Fibroblast of skin of right biceps (primary cell): Measurements from ENCODE around the gene RASGRP3.
A peak's percentile ranks its signal among the peaks of the same experiment; 100 is the strongest.

Source experiments
- DNase-seq: peaks from one replicate; pipeline ENCODE4 v3.0.0-alpha.2; 2013

RASGRP3 gene

DNA sequence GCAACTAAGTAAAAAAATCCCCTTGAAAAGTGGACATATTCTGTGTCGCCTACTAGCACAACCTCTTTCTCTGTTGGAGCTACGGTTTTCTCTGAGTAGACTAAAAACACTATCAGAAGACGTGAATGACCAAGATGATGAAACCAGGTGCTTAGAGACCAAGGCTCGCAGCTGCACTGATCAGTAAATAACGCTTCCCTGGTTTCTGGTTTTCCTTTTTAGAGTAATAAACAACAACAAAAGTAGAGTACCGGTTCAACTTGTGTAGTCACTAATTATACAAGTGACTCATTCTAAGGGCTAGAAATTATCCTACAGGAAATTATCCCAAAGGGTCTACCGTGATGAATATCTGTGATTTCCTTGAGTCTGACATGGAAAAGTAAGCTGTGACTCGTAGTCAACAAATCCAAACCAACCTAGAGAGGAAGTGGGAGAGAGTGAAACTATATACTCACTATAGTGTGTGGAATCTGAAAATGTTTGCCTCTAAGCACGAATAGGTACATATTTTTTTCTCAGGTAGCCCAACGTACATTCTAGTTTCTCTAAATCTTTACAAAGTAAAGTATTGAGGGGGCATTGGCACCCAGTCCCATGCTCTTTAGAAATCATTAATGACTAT, 17.8 kb downstream of the RASGRP3 start:
- DNase-seq, result peak; percentile 76

GRCh38 chr2:33494877-33495641, 18.6 kb downstream of the RASGRP3 start:
- DNase-seq, result no peak

DNA sequence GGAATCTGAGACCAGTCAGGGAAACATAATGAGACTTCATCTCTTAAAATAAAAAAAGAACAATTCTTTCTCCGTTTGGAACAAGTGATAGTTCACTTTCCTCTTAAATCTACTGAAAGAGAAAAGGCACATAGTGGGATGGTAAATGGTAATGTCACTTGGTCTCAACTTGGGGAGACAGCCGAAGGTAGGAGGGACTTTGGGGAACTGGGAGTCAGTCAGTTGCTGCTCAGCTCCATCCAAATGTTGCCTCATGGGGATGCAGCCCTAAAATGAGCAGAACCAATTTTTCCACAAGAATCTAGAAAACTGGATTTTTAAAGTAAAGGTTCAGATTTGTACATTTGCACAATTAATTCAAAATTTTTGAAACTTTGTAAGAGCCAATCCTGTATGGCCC, 19.2 kb downstream of the RASGRP3 start:
- DNase-seq, result no peak

GRCh38 chr2:33496150-33496549, 19.7 kb downstream of the RASGRP3 start:
- peak; percentile 92 for DNase-seq

GRCh38 chr2:33496726-33497125, 20.3 kb downstream of the RASGRP3 start:
- DNase-seq, result no peak

DNA sequence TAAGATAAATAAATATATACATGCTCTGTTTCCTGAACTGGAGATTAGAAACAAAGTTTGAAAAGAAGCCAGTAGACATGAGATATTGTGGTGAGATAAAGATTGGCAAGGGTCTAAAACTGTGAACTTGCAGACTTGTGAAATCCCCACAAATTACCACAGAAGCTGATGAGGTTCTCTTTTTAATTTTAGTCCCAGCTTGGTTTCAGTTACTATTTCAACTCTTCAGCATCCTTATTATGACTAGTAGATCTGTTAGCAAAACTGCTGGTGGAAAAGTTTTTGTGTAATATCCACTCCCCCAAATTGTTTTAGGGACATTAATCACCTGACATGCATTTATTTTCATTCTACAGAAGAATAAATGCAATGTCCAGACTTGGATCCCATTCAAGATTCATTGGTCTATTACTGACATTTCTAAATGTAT, 20.8 kb downstream of the RASGRP3 start:
- DNase-seq, result peak; percentile 71

GRCh38 chr2:33498291-33498956, 22.0 kb downstream of the RASGRP3 start:
- no peak for DNase-seq

DNA sequence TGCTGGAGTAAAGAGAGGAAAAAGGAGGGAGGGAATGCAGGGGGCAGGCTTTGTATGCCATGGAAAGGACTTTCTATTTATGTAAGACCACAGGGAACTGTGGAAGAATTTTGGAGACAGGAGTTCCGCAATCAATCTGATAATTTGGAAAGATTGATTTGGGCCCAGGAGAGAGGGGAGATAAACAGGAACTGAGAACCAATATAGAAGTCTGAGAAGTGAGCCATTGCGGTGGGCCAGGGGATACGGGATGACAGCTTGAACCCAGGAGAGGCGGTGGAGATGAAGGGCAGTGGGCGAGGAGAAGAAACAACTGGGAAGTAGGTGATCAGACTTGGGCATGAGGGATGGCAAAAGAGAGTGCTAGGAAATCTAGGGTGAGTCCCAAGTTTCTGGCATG, 23.7 kb downstream of the RASGRP3 start:
- no peak for DNase-seq

DNA sequence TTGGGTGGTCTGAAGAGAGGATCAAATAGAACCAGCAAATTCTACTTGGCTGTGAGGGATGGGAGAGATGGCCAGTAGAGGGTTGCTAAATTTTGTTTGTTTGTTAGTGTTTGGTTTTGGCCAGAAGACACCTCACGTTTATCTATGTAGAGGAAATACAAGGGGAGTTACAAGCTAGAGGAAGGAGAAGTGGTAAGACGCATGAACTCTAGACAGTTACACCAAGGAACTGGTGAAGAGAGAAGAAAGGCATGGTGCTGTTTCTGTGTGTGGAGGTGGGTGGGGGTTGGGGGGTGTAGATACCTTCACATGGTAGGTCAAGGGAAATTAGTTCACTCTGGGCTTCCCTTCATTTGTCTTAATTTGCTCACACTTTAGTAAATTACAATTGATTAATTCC, 25.6 kb downstream of the RASGRP3 start:
- no peak for DNase-seq

DNA sequence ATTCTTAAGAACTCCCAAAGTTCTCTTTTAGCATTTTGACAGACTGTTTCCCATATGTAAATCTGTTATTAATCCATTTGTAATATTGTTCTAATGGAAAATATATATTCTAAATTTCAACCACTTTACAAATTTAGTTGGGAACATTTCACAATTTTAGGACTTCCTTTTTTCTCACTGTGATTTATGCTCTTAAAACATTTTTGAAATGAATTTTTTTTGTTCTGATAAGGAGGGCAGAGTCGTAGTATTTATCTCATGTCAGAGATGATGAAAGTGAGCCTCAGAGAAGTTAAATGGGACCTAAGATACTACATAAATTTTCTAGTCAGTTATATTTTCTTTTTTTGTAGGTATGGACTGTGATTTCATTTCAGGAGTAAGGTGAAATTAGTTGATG, 26.6 kb downstream of the RASGRP3 start:
- DNase-seq, result no peak

- DNase-seq, result no peak
Observed at GRCh38 chr2:33505966-33506365, 29.5 kb downstream of the RASGRP3 start.

GRCh38 chr2:33509908-33510585, 33.6 kb downstream of the RASGRP3 start:
- DNase-seq, result peak; percentile 57

- peak; percentile 30 for DNase-seq
Observed at GRCh38 chr2:33510586-33510968, 34.1 kb downstream of the RASGRP3 start.

DNA sequence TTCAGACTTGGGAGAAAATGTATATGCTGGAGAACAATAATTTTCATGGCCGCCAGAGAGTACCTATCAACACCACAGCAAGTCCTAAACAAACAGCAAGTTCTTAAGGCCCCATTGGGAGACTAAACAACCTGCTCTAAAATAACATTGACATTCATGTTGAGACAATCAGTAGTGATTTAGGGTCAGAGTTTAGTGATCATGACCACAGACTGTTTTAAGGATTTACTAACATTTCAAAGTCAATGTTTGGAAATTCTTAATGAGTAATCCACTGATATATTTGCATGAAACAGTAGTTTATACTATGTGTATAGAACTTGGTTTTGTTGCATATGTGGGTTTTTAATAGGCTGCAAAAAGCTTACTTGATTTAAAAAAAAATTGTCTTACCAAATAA, 34.7 kb downstream of the RASGRP3 start:
- DNase-seq, result no peak

GRCh38 chr2:33512112-33512511, 35.7 kb downstream of the RASGRP3 start:
- DNase-seq, result no peak

DNA sequence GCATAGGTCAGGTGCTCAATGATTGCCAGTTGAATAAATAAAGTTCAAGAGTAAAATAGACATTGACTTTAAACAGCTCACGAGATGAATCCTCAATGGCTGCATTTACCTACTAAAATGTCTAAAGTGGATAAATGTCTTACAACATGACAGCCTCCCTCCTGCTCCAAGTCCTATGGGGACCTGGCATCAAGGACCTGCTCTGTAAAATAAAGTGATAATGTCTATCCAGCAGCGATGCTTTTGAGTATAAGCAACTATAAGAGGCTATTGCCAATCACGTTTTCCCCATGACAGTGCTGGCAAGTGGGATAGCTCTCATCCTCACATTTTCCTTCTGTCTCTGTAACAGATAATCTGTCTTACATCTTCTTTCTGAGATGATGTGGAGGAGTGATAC, 37.0 kb downstream of the RASGRP3 start:
- DNase-seq, result no peak

DNA sequence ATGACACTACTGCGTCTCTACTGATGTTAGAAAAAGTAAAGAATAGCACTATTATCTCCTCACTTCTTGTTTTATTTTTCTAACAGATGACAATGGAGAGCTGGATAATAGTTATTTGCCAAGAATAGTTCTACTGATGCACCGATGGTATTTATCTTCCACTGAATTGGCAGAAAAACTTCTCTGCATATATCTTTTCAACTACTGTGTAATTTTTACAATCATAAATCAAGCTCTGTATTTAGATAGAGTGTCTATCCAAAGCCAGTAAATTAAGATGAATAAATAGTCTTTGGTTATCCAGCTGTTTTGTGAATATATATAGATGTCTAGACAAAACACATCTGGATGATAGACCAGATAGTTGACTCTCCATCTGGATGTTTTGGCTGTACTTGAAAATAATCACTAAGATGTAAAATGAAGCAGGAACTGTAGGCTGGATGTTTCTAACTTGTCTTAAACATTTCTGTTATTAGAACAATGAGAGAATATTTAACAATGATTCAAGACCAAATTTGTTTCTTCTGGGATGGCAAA, 40.1 kb downstream of the RASGRP3 start:
- no peak for DNase-seq

GRCh38 chr2:33518200-33518599, 41.8 kb downstream of the RASGRP3 start:
- DNase-seq, result no peak

GRCh38 chr2:33518929-33519328, 42.5 kb downstream of the RASGRP3 start:
- DNase-seq, result no peak

DNA sequence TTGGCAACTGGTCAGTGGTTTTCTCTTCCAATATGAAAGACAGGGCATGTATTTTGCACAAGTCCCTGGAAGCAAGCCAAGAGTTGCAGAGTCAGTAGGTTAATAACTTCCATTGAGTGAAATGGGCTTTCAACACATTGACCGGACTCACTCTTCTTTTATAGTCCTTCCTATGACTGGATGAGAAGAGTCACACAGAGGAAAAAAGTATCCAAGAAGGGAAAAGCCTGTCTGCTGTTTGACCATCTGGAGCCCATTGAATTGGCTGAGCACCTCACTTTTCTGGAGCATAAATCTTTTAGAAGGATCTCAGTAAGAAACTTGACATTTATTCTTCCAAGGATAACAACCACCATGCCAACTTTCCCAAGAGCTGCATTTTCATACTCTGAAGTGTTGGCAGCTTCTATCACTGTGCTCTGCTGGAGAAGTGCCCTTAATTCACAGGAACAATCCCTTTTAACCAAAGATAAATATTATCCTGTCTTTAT, 45.4 kb downstream of the RASGRP3 start:
- DNase-seq, result peak; percentile 57

GRCh38 chr2:33522576-33522975, 46.1 kb downstream of the RASGRP3 start:
- no peak for DNase-seq

GRCh38 chr2:33525666-33526065, 49.2 kb downstream of the RASGRP3 start:
- no peak for DNase-seq

DNA sequence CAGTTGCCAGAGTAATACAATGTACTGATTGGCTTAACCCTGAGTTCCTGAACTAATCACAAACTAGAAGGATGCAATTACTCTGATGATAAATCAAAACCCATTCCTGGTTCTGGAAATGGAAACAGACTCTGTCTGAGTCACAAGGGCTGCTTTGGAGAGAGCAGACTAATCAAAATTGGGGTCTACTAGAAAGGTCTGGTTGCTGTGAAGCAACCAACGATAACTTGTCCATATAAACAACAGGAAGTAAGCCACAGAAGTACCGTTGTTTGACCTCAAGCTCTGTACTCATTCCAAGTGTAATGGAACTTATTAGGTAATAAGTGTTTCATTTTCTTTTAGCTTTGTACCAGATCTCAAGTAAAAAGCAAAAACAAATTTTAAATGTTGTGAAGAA, 49.7 kb downstream of the RASGRP3 start:
- DNase-seq, result peak; percentile 24
